Occipital lobe (tissue), 2 donors: ENCODE measurements around the gene WDR7. TPM values are rescaled to one million over a fixed set of nuclear protein-coding genes. Genes with fewer than 3 reads are reported as not detected.

Source experiments
- DNase-seq: peaks from one replicate; lab custom pipeline; 2025; lab: John Stamatoyannopoulos, UW
- total RNA-seq: library from RNA; depleted of rRNA; stranded (reverse); fragments of >200 nt; gene quantifications from one replicate; pipeline ENCODE4 v1.2.3, GENCODE V29; 2014

The WDR7 gene
- total RNA-seq, 1 donor from 2014 or later: 132 TPM

DNA sequence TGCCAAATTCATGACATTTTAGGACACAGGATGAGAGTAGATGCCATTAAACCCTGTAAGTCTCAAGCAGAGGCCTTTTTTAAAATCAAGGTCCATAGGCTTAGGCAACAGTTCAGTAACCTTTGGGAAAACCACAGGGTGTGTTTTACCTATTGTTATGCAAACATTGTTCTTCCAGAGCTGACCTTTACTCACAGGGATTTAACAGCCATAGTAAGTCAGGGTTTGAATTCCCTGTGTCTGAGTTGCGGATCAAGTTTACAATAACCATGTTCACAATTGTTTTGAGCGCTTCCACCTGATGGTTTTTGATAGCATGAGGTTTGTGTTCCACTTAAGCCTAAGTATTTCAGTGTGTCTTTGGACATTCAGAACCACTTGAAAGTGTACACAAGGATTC is 335.7 kb downstream of the WDR7 start:
- DNase-seq: no peak

DNA sequence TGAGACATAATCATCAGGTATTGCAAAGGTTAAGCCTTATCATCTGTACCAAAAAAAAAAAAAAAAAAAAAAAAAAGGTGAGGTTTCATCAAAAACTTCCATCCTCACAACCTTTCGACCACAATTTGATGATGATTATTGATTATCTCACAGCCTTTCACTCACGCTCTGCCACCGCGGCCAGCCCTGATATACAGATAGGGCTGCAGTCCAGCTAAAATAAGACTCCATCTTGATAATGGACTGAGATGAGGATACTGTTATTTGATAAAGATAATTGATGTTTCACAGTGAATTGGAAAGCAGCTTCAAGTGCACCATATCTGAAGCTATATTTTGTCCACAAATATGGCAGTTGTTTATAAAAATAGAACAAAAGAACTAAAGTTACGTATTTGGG is 336.1 kb downstream of the WDR7 start:
- no peak for DNase-seq

DNA sequence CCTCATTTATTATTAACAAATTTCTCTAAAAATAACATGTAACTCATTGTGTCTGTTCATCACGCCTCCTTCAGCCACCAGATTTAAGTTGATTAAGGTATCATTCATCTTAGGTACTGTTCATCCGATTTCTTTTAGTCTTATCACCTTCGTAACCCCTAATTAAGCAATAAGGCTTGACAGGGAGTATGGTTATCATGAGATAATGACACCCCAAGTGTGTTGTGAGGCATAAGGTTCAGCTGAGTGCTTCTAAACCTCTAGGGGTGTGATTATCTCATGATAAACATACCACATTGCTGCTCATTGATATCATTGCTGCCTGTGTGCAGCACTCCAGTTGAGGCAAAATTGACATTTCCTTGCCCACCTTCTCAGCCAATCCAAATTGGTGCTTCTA is 336.9 kb downstream of the WDR7 start:
- no peak for DNase-seq

DNA sequence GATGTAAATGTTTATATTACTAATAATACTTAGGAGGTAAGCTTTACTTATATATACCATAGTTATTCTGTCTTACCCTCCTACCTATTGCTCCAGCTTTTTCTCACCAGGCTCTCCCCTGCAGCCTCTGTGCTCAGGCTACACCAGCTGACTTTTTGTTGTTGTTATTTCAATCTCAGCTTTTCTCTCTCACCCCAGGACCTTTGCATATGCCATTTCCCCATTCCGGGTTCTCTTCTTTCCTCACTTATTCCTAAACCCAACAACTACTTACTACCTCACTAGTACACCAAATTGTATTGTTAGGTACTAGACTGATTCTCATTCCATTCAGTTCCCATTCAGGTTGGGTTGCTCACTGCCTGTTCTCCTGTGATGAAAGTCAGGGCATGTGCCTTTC is 339.5 kb downstream of the WDR7 start:
- no peak for DNase-seq

DNA sequence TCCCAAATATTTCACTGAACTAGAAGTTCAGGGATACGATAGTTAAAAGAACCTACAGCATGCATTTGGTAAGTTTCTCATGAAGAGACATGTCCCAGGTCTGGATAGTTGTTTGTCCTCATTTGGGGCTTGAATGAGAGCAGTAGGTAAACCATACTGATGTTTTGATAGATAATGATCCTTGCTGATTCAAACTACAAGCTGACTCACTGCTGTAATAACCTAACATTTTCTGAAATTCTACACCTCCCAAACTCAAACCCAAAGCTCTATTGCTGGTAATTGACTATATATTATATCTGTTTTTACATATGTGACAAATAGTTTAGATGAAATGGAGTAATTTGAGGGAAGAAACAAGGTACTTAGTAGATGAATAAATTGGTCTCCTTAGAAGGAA is 341.6 kb downstream of the WDR7 start:
- DNase-seq: no peak

DNA sequence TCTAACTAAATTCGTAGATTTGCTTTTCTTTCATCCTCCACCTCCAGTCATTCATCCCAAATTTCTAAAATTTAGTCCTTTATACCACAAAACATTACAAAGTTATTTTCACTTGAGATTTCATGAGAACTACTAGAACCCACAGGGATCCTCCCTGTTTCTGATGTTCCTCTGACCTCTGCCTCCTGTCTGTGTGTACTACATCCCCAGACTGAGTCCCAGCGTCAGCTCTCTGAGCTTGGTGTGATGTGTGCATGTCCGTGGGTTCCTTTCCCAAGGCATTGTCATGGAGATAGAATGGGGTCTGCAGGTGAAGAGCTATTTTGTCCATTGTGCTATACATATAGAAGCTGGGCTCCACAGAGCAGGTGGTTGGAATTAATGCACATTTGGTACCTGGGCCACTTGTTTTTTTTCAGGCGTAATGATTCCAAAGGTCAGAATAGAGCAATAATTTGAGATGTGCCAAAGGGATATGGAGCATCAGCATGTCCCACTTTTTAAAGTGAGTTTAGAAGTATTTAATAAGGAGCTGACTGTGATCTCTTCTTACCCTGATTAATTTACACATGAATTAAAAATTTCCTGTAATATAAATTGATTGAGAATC is 344.5 kb downstream of the WDR7 start:
- DNase-seq: no peak

DNA sequence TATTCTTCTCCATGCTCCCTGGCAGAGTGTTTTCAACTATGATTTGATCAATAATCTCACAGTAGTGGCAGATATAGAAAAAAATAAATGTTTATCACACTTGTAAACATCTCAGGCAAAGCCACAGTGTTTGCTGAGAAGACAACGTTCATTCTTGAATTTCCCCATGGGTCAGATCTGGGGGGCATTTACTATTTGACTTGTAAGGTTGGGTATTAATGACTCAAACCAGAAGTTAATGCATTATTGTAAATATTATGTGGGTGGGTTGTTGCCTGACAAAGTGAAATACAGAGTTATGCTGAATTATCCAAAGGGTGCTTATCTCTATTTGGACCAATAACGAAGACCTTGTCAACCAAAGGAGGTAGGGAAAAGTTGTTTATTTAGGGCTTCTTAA is 346.0 kb downstream of the WDR7 start:
- no peak for DNase-seq

DNA sequence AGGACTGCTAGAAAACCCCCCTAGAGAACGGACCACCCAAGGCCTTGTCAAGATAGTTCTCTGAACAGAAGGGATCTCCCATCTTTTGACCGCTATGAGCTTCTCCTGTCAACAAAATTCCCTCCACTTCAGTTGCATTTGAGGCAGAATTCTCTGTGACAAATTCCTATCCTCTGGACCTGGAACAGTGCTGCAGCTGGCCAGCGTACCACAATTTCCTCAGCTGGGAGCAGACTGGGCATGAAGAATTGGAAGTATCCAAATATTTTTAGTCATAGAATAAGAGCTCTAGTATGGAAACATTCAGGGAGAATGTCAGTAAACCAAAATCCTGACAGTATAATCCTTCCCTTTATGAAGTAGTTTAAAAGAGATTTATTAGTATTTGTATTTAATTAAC is 348.7 kb downstream of the WDR7 start:
- DNase-seq: no peak

DNA sequence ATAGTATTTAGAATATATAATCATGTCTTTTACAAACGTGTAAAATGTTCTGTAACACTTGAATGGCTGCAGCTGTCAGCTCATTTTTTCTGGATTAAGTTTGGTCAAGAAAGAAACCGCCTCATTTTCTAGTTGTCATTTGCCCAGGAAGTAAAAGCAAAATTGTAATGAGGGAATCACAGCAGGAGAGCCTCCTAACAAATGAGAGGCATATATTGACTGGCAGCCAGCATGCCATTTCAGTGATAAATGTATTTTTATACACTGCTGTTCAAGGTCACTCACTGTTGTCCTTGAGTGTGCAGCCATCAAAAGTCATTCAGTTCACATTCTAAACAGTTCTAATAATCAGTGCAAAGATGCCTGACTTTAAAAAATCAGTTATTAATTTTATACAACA is 351.5 kb downstream of the WDR7 start:
- no peak for DNase-seq

DNA sequence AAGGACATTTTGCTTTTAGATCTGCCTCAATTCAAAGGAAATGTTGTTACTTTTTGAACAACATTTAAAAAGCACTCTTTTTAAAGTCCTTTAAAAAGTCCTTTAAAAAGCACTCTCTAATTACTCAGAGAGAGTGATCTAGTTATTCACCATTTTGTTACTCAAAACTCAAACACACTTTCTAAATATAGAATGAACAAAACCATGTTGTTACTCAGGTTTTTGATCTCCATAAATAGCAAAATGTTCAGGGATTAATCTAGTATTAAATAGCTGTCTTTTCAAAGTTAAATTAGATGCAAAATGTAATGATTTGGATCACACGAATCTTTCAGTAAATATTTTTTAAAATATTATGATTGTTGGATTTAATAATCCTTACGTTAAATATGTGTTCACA is 352.2 kb downstream of the WDR7 start:
- no peak for DNase-seq

DNA sequence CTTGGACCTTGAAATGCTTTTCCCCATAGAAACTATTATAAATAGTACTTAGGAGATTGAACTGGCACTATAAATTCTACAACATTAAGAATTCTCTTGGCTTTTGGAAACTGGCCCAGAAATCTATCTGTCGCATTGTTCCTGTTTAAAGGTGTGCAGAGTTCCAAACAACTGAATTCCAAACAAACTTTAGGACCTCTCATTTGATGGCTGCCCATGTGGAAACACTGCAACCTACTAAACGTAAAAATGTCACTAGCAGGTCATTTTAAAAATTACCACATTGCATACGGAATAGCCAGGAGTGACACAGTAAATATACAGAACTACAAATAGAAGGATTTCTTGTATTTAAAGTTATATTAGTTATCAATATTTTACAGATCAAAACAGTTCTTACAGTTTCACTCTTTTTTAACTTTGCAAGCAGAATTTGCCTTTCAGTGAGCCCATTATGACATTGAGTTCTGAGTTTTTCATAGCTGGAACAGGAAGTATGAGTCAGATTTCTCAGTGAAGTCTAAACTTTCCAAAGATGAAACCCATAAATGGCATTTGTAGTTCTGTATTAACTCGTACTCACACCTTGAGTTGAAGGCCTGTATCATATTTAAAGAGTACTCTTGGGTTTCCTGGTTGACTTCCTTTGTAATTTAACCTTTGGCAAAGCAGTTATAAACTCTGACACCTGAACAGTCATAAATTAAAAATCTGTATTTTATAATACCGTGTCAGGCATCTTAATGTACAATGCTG is 353.4 kb downstream of the WDR7 start:
- DNase-seq: no peak

DNA sequence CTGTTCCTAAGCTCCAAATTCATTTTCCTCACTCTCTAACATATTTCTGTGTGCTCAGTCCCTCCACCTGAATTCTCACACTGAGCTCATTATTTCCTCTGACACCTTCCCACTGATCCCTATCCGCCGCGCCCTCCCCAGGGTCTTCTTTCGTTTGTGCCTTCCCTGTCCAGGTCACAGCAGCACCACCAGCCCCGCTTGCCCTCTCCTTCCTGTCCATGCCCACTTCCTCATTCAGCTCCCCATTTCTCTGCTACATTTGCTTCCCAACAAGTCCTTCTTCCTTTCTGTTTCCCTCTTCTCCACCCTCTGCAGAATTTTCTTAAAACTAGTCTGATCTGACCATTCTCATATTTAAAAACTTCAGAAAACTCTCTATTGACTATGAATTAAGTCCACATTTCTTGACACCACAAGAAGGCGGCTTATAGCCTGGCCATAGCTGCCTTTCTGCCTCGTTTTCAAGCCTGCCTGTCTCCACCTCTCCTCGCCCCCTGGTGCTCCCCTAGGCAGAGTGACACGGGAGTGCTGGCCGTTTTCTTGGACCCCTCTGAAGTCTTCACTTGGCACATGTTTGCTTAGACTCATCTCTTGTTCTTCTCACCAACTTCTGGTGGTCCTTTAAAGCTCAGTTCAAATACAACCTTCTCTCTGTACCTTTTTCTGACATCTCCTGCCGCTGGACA is 357.0 kb downstream of the WDR7 start:
- DNase-seq: no peak

DNA sequence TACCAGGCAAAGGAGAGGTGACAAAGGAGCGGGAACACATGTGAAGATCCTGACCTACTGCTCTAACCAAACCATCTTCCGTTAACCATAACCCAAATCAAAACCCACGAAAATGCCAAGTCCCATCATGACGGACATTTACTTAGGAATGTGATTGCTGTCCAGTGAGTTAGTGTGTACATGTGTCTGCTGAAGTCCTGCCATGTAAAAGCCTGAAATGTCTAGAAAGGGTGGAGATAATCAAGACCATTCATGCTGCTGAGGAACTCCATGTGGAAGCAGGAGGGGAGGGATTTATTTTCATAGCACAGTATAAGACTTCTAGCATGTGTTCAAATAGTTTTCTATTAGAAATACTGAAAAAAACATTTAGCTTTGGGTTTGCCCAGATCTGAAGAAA is 358.7 kb downstream of the WDR7 start:
- DNase-seq: no peak

DNA sequence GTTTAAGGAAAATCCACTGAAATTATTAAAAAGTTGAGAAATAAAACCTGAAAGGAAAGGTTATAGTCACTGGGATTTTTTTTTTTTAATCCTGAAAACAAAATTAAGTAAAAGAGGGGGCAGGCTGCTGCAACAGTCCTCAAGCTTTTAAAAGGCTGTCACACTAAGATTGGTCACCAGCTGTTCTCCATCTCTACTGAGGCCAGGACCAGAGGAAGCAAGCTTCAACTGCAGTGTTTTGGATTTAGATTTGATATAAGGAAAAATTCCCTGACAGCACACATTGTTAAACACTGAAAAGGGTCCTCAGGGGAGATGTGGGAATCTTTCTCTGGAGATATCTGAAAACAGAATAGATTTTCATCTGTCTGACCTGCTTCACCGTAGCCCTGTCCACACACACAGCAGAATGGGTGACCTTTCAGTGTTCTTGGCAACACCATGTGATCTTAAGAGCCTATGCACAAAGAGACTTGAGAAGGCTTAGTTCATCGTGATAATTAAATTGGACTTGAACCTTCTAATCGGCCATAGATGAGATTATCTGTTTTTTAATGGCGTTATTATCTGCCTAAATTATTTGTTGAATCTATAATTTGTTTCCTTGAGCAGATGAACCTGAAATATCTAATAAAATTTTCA is 363.7 kb downstream of the WDR7 start:
- DNase-seq: no peak

DNA sequence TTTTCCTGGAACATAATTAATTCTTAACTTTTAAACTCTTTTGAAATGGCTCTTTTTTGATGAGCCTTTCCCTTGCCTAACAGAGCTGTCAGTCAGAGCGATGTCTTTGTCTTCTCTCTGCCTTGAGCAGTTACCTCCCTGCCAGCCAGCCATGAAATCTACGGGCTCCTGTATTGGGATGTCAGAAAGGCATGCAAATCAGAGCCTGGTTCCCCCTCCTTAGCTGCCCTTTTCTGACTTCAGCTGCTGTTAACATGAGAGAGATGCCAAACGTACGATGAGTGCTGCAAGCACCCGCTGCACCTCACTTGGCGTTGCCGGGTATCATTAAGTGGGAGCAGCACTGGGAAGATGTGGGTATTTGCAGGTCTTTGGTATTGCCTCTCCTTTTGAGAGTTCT is 364.3 kb downstream of the WDR7 start:
- no peak for DNase-seq

DNA sequence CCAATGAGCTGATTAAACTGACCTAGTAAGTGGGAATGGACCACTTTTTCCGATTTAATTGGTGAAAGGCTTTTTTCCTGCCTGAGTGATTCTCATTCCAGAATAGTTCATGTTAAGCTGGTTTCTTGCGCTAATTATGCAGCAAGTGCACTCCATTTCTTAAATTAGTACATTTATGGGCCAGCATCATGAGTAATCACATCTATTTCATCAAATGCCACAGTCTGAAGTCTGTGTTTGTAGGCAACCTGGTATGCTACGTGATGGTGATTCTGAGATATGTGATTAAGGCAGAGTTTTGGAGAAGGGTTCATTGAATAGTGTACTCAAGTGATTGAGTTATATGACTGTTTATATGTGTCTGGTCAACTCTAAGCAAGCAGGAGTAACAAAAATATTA is 367.7 kb downstream of the WDR7 start:
- DNase-seq: no peak

DNA sequence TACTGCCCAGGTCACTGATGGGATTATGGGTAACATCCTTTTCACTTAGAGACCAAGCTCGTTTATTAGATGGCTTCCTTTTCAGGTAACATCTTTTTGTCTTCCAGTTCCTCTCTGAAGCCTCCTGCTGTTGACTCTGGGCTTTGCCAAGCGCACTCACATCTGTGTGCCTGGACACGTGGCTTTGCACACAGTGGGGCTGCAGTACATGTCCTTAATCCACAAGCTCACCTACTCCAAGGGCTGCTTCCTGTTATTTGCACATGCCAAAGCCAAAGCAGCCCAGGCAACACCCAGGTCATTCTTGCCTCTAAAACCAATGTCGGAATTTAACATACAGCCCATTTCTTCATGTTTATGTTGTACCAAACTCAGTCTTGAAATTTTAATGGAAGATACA is 371.6 kb downstream of the WDR7 start:
- DNase-seq: no peak

DNA sequence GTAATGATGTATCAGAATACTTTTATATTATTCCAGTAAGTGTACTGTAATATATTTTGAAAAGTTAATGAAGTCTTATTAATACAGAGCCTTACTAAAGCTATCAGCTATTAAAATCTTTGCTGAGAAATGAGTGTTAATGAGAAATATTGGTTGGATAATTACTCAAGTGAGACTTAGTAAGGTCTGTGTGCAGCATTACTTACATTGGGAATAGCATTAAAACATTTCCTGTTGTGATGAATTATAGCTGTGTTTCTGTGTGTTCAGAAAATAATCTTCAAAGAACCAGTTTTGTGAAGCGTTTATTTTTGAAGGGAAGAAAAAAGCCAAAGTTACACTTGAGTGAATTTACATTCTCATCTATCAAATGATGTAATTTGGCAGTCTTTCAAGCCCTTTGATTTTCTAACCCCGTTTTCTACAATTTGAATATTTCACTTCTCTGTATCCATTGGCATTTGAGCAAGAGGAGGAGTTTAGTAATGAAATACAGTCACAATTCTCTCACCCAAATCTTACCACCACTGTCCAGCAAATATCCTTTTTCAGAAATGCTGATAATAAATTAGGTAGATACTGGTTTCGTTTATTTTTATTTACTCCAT is 372.2 kb downstream of the WDR7 start:
- no peak for DNase-seq

DNA sequence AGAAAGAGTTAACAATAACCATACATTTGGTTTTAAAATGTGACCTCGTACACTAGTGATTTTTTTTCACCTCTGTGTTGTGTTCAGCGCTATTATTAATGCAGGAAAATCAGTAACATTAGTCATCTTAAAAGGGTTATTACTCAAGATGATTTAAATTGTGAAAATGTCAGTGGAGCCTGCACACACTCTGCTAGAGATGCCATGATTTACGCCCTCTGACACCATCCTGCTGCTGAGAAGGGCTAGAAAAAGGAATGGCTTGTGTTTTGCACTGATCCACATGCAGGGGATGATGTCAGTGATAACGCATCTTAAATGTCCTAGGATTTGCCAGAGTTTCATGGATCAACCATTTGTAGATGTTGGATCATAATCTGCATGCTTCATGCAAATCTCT is 374.4 kb downstream of the WDR7 start:
- no peak for DNase-seq

DNA sequence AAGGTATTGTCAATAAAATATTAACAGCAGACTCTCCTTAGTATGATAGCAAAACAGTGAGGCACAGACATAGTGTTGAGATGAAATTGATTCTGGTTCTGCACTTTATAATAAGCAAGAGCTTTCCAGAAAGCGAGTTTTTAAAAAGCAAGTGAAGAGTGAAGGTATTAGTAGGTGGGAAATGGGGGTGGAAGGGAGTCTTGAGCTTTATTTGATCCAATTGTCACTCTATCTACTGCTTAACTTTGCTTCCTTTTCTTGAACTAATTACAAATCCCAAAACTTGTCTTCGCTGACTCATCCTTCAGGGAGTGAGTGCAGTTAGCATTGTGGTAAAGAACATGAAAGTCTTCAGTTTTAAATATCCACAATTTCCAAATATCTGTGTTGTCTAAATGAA is 375.2 kb downstream of the WDR7 start:
- DNase-seq: no peak

DNA sequence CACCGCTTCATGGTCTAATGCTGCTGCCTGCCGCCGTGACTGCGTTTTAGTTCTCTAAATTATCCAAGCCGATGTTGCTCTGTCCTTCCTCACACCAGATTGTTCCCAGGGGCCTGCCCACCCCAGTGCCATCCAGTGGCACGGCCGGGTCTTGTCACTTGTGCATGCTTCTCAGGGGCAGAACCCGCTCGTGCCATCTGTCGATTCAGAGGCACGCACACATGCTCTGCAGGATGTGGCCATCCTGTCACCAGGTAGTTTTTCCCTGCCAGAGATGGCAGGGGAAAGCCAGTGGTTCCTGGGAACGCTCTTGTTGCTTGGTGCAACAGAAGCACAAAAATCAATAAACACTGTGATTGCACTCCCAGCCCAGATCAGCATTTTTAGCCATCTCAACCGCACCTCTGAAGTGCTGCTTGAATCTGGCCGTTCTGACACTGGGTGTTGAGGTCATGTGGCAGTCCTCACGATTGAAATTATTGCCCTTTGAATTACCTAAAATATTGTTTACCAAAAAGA is 376.1 kb downstream of the WDR7 start:
- no peak for DNase-seq

DNA sequence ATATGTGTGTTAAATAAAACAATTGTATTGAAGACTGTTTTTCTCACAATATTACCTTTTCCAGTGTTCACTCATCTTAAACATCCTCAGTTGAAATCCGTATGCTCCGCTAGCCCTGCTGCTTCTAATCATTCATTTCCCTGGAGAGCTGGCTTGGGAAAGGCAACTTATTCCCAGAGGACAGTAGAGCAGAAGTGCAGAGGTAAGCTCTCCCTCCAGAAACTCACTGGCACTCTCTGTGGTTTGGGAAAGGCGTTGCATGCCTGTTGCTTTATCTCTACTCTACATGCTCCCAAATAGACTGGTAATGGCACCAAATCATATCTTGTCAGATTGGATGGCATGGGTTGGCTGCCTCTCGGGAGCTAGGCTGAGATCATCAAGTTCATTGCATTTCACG is 378.6 kb downstream of the WDR7 start:
- no peak for DNase-seq
